Spleen (tissue), 11 donors: ENCODE measurements around the gene SMLR1. TPM values are rescaled to one million over a fixed set of nuclear protein-coding genes. Genes with fewer than 3 reads are reported as not detected.

Experiments
- DNase-seq: peaks from one replicate; pipeline ENCODE4 v3.0.0-alpha.2; 2020
- H3K27ac ChIP-seq, 8 donors: fragments of 200-600 bp; sonication (generic) in 7 of 8; 1 replicate in 4 of 8; 2 replicates in 4 of 8; pipeline versions ENCODE4 v1.5.0 to v1.8.0; 2016 to 2021; ENCODE audit warnings: inconsistent platforms in 4 of 8, mild to moderate bottlenecking in 4 of 8, moderate library complexity in 1 of 8
- H3K27me3 ChIP-seq, 7 donors: fragments of 200-600 bp; sonication (generic) in 6 of 7; replicated peaks in 1 of 7; 1 replicate in 4 of 7; 2 replicates in 3 of 7; pipeline versions ENCODE4 v1.5.0 to v1.8.0; 2016 to 2021; ENCODE audit warnings: inconsistent platforms in 3 of 7, mild to moderate bottlenecking in 1 of 7
- H3K36me3 ChIP-seq, 6 donors: fragments of 200-600 bp; sonication (generic) in 5 of 6; 1 replicate in 4 of 6; 2 replicates in 2 of 6; pipeline versions ENCODE4 v1.5.0 to v1.8.0; 2016 to 2021; ENCODE audit warnings: inconsistent platforms in 2 of 6
- H3K4me1 ChIP-seq, 6 donors: fragments of 200-600 bp; sonication (generic) in 5 of 6; 1 replicate in 3 of 6; 2 replicates in 3 of 6; pipeline versions ENCODE4 v1.5.0 to v1.8.0; 2016 to 2021; ENCODE audit warnings: inconsistent platforms in 3 of 6
- H3K4me3 ChIP-seq, 8 donors: fragments of 200-600 bp; sonication (generic) in 7 of 8; 1 replicate in 4 of 8; 2 replicates in 4 of 8; pipeline versions ENCODE4 v1.5.0 to v1.8.0; 2016 to 2021; ENCODE audit warnings: inconsistent platforms in 4 of 8, mild to moderate bottlenecking in 4 of 8, moderate library complexity in 2 of 8
- H3K9me3 ChIP-seq, 8 donors: fragments of 200-600 bp; sonication (generic) in 7 of 8; 1 replicate in 4 of 8; 2 replicates in 4 of 8; pipeline versions ENCODE4 v1.5.0 to v1.8.0; 2016 to 2021; ENCODE audit warnings: inconsistent platforms in 4 of 8
- CTCF ChIP-seq, 11 experiments: fragments of 200-600 bp in 7 of 11; fragments of 450-650 bp in 4 of 11; sonication (generic) in 4 of 11; IDR thresholded peaks in 8 of 11; conservative IDR thresholded peaks in 3 of 11; 1 replicate in 7 of 11; 2 replicates in 4 of 11; pipeline versions ENCODE4 v1.4.0 to v1.8.0; 2016 to 2021; ENCODE audit warnings: antibody characterized with exemption in 11 of 11, inconsistent platforms in 4 of 11, mild to moderate bottlenecking in 1 of 11
- POLR2A ChIP-seq, 3 donors: fragments of 450-650 bp; IDR thresholded peaks; one replicate each; pipeline ENCODE4 v1.5.1; 2017; ENCODE audit warnings: antibody characterized with exemption in 3 of 3, mild to moderate bottlenecking in 1 of 3
- POLR2AphosphoS5 ChIP-seq, 3 donors: sonication (generic); formaldehyde crosslinking; IDR thresholded peaks; one replicate each; pipeline ENCODE4 v1.5.1; 2017; ENCODE audit warnings: antibody characterized with exemption in 3 of 3
- WGBS, 5 donors: extraction: QIAGEN DNeasy Blood & Tissue Kit in 3 of 5; methylation state at CpG; one replicate each; pipeline versions ENCODE4 v1.1.5 to v1.1.7; 2013 to 2018; 5-methylcytosine and 5-hydroxymethylcytosine counted together
- intact Hi-C: fragments of 100-400 bp; cut with DNase I; formaldehyde crosslinking; loops from one replicate; pipeline ENCODE4 v1.15.0; 2023; ENCODE audit warnings: low total_unique reads
- polyA plus RNA-seq, 3 donors: library from polyadenylated mRNA; stranded (reverse); fragments of 200-250 nt; gene quantifications; one replicate each; pipeline ENCODE4 v1.2.1, GENCODE V29; 2013
- total RNA-seq, 7 donors: library from RNA; depleted of rRNA in 3 of 7; stranded (reverse); fragments of >200 nt in 3 of 7; fragmentation: NEBNext Ultra II Directional in 4 of 7; extraction: Animal tissue kit (Norgen Biotek cat#: 25700) in 4 of 7; gene quantifications; one replicate each; pipeline versions ENCODE4 v1.1.0 to v1.2.1, GENCODE V29; 2016 to 2021
- donor health status: healthy with polysubstance abuse.
- donor health status: DM: no; HTN: no; CAD: no; lungs with moderate emphysema.
- donor health status: DM: no; HTN: no; CAD: no.
- donor health status: Bipolar disorder and iron deficiency.
- donor health status: healthy.
- donor health status: DM: no; HTN: no; CAD: no.
- donor health status: DM: yes; HTN: yes; CAD: no.

Gene SMLR1
- total and polyA plus RNA-seq, 10 donors: not detected

- Histone ChIP-seq H3K36me3 (no peaks in the 10 kb centered on the region), H3K4me3 (no peak overlapping the region), H3K27ac (no peak overlapping the region), H3K9me3 (no peaks in the 10 kb centered on the region), H3K27me3 (no peaks in the 10 kb centered on the region), H3K4me1 (peaks cover 0 to 3% (median 0%) of the 10 kb centered on the region in 6 donors)
- 67 to 78% (median 77%) methylated on average over 3 of the region's 3 CpGs for WGBS, 5 donors
- TF ChIP-seq POLR2AphosphoS5 (IDR thresholded peaks at IDR 0.05): no peak
- TF ChIP-seq CTCF (IDR thresholded peaks at IDR 0.05 in 8 of 11, conservative IDR thresholded peaks at IDR 0.05 in 3 of 11): no peak
- no peak for TF ChIP-seq POLR2A (IDR thresholded peaks at IDR 0.05)
- no peak for DNase-seq
- intact Hi-C loops: no loop called here
Observed at GRCh38 chr6:130781557-130781956, 45.6 kb upstream of the SMLR1 start.

GRCh38 chr6:130783416-130784107 lies 43.6 kb upstream of the SMLR1 start:
- Histone ChIP-seq H3K4me3 (no peak overlapping the region), H3K27me3 (no peaks in the 10 kb centered on the region), H3K36me3 (no peaks in the 10 kb centered on the region), H3K9me3 (no peaks in the 10 kb centered on the region), H3K27ac (no peak overlapping the region), H3K4me1 (peaks cover 0 to 2% (median 0%) of the 10 kb centered on the region in 6 donors)
- WGBS, 5 donors: 55 to 77% (median 59%) methylated on average over 2 of the region's 2 CpGs
- intact Hi-C loops: no loop called here
- no peak for TF ChIP-seq POLR2A (IDR thresholded peaks at IDR 0.05)
- TF ChIP-seq CTCF (IDR thresholded peaks at IDR 0.05 in 8 of 11, conservative IDR thresholded peaks at IDR 0.05 in 3 of 11): no peak
- TF ChIP-seq POLR2AphosphoS5 (IDR thresholded peaks at IDR 0.05): no peak
- no peak for DNase-seq

GRCh38 chr6:130787726-130788500 lies 39.3 kb upstream of the SMLR1 start:
- Histone ChIP-seq H3K4me1 (no peaks in the 10 kb centered on the region), H3K9me3 (no peaks in the 10 kb centered on the region), H3K27me3 (no peaks in the 10 kb centered on the region), H3K27ac (no peak overlapping the region), H3K36me3 (no peaks in the 10 kb centered on the region), H3K4me3 (no peak overlapping the region)
- intact Hi-C loops: no loop called here
- WGBS, 5 donors: 58 to 67% (median 67%) methylated on average over 3 of the region's 3 CpGs
- TF ChIP-seq POLR2AphosphoS5 (IDR thresholded peaks at IDR 0.05) (no peak), CTCF (IDR thresholded peaks at IDR 0.05 in 8 of 11, conservative IDR thresholded peaks at IDR 0.05 in 3 of 11) (no peak), POLR2A (IDR thresholded peaks at IDR 0.05) (no peak)
- no peak for DNase-seq

DNA sequence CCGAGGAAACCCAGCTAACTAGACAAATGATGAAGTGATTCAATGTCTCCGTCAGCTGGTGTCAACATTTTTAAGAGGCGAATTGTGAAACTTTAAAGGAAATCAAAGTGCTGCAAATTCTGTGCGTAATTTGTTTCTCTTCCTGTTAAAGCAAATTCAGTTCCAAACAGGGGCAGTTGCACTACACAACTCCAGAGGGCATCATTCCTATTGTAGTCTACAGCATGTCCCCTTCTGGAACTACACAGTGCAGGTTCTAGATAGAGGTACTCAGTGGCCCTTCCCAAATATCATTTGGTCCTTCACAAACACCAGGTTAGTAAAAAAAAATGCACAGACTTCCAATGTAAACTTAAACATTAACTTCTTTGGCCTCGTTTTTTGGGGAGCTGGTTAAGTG lies 38.3 kb upstream of the SMLR1 start:
- Histone ChIP-seq H3K9me3 (no peaks in the 10 kb centered on the region), H3K4me1 (no peaks in the 10 kb centered on the region), H3K36me3 (no peaks in the 10 kb centered on the region), H3K27ac (no peak overlapping the region), H3K4me3 (no peak overlapping the region), H3K27me3 (no peaks in the 10 kb centered on the region)
- TF ChIP-seq CTCF (IDR thresholded peaks at IDR 0.05 in 8 of 11, conservative IDR thresholded peaks at IDR 0.05 in 3 of 11) (no peak), POLR2A (IDR thresholded peaks at IDR 0.05) (no peak), POLR2AphosphoS5 (IDR thresholded peaks at IDR 0.05) (no peak)
- WGBS, 5 donors: 64 to 80% (median 69%) methylated on average over 5 of the region's 5 CpGs
- intact Hi-C loops: no loop called here
- no peak for DNase-seq
